ENCODE data around the gene MSRB1.

Gene MSRB1

GRCh38 chr16:1932050-1933028, 10.7 kb downstream of the MSRB1 start:
- peak; percentile 53 for DNase-seq (ENCODE audit: low read depth)
- no peak overlapping the region for H3K4me3 ChIP-seq (ENCODE audit: low read length)
- TF ChIP-seq CTCF (IDR thresholded peaks at IDR 0.05; ENCODE audit: insufficient read depth, low read depth, low read length, missing control alignments), result peak; percentile 63

GRCh38 chr16:1930338-1930720, 12.7 kb downstream of the MSRB1 start:
- no peak for TF ChIP-seq CTCF (IDR thresholded peaks at IDR 0.05; ENCODE audit: insufficient read depth, low read depth, low read length, missing control alignments)
- no peak overlapping the region for H3K4me3 ChIP-seq (ENCODE audit: low read length)
- DNase-seq (ENCODE audit: low read depth), result no peak

GRCh38 chr16:1929578-1930337, 13.2 kb downstream of the MSRB1 start:
- peak; percentile 27 for TF ChIP-seq CTCF (IDR thresholded peaks at IDR 0.05; ENCODE audit: insufficient read depth, low read depth, low read length, missing control alignments)
- DNase-seq (ENCODE audit: low read depth), result peak; percentile 77
- H3K4me3 ChIP-seq (ENCODE audit: low read length), result peak overlapping the region; percentile 38

GRCh38 chr16:1929105-1929504, 13.9 kb downstream of the MSRB1 start:
- H3K4me3 ChIP-seq (ENCODE audit: low read length), result peak overlapping the region; percentile 38
- TF ChIP-seq CTCF (IDR thresholded peaks at IDR 0.05; ENCODE audit: insufficient read depth, low read depth, low read length, missing control alignments), result no peak
- no peak for DNase-seq (ENCODE audit: low read depth)

- DNase-seq (ENCODE audit: low read depth), result no peak
- TF ChIP-seq CTCF (IDR thresholded peaks at IDR 0.05; ENCODE audit: insufficient read depth, low read depth, low read length, missing control alignments), result no peak
- H3K4me3 ChIP-seq (ENCODE audit: low read length), result no peak overlapping the region
Observed at GRCh38 chr16:1926271-1926670, 16.7 kb downstream of the MSRB1 start.

GRCh38 chr16:1924095-1924494, 18.9 kb downstream of the MSRB1 start:
- DNase-seq (ENCODE audit: low read depth), result no peak
- H3K4me3 ChIP-seq (ENCODE audit: low read length), result no peak overlapping the region
- TF ChIP-seq CTCF (IDR thresholded peaks at IDR 0.05; ENCODE audit: insufficient read depth, low read depth, low read length, missing control alignments), result no peak

Measured in epithelial cell of esophagus (primary cell).